Amniotic epithelial cell (primary cell): ENCODE measurements around the gene ANKRD53.
A peak's percentile ranks its signal among the peaks of the same experiment; 100 is the strongest.

Experiments used
- DNase-seq: peaks from one replicate; pipeline ENCODE4 v3.0.0-alpha.2; 2010; ENCODE audit warnings: low read depth

ANKRD53 gene

DNA sequence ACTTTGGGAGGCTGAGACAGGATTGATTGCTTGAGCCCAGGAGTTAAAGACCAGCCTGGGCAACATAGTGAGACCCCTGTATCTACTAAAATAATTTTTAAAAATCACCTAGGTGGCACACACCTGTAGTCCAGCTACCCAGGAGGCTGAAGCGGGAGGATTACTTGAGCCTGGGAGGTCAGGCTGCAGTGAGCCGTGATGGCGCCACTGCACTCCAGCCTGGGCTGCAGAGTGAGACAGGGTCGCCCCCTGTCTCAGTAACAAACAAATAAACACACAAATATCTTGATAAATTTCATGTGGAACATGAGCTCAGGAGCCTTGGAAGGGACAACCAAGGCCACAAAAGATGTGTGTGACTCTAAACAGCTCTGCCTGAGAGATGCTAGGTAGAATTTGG lies 11.7 kb upstream of the ANKRD53 start:
- DNase-seq = no peak

DNA sequence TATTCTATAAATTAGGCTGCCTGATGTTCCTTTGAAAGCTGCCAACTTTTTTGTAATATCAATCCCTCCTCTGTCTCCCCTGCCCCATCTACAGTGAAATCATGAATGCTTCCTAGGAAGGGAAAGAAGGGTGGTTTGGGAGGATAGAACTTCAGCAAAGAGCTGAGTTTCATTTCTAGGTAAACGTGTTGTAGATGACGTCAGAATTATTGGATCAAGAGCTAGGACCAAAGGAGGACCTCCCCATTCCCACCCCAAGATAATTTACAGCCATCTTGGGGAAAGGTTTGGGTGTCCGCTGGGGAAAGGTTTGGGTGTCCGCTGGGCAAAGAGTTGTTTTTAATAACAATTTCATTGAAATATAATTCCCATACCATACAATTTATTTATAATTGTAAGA lies 11.2 kb upstream of the ANKRD53 start:
- no peak for DNase-seq

GRCh38 chr2:70974592-70974991 lies 3.8 kb upstream of the ANKRD53 start:
- DNase-seq = no peak

GRCh38 chr2:70975237-70975636 lies 3.2 kb upstream of the ANKRD53 start:
- no peak for DNase-seq

DNA sequence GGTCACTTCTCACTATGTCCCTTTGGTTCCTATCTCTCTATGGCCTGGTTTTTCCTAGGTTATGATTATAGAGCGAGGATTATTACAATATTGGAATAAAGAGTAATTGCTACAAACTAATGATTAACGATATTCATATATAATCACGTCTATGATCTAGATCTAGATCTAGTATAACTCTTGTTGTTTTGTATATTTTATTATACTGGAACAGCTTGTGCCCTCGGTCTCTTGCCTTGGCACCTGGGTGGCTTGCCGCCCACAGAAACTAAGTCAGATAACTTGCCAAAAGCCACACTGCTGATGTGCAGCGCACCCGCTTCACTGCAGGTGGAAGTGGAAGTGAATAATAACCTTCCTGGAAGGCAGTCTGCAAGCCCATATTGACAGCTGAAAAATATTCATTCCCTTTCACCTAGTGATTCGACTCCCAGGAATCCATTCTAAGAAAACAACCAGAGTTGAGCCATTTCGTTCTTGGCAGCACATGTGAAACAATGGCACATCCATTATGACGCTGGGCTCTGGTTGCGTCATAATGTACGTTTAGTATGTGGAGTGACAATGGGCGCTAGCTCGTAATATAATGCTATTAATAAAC lies 725 bp upstream of the ANKRD53 start:
- peak; percentile 85 for DNase-seq

GRCh38 chr2:70979180-70979488 lies 704 bp downstream of the ANKRD53 start:
- no peak for DNase-seq

DNA sequence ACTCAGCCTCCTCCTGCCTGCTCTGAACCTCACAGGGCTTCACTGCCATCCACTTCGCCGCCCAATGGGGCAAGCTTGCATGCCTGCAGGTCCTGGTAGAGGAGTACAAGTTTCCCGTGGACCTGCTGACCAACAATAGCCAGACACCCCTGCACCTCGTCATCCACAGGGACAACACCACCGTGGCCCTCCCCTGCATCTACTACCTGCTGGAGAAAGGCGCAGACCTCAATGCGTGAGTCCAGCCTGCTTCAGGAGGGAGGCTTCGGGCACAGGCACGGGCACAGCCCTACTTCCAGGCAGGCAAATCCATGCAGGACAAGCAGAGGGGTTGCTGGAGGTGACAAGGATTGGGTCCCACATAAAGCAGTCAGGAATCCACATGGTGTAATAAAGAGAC lies 1.2 kb downstream of the ANKRD53 start:
- DNase-seq = no peak

- DNase-seq = no peak
These were observed 3.0 kb downstream of the ANKRD53 start for GRCh38 chr2:70981421-70981820.

- no peak for DNase-seq
These were observed 3.7 kb downstream of the ANKRD53 start for GRCh38 chr2:70981866-70982810.

DNA sequence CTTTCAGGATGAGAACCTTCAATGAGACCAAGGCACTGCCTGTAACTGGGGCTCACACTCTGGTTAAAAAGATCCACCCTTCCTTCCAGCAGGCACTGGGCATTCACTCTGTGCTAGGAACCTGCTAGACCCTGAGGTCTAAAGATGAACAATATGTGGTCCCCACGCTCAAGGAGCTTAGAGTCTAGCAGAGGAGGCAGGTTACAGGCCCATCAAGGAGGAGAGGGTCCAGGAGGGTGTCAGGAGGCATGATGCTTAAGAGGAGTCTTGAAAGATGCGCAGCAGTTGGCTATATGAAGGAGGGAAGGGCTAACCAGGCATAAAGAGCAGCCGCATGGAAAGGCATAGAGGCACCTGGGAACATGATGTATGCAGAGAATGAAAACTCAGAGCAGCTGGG lies 4.5 kb downstream of the ANKRD53 start:
- DNase-seq = no peak

DNA sequence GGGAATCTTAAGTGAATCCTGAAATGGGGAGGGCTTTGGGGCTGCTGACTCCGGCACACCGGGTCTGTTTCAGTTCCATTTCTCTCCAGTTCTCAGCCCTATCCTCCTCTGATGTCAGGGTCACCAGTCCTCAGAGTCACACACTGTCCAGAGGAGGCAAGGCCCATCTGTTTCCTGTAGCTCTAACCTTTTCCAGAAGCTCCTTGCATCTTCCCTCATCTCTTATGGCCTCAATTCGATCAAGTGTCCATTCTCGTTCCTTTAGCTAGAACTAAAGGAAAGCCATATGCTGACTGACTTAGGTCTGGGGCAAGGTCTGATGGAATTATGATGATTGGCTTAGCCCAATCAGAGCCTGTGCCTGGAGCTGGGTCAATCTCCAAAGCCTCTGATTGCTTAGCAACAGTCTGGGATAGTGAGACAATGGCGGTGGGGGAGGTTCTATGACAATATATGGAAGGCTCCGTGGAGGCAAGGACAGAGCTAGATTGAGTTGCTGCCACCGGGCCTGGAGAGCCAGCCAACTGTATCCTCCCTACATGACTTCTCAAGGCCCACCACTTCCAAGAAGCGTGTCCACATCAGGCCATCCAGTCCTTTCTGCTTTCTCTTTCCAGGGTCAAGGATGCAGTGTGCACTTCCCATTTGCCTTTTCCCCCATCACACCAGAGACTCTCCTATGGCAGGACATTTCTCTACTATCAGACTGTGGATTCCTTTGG lies 5.2 kb downstream of the ANKRD53 start:
- no peak for DNase-seq

DNA sequence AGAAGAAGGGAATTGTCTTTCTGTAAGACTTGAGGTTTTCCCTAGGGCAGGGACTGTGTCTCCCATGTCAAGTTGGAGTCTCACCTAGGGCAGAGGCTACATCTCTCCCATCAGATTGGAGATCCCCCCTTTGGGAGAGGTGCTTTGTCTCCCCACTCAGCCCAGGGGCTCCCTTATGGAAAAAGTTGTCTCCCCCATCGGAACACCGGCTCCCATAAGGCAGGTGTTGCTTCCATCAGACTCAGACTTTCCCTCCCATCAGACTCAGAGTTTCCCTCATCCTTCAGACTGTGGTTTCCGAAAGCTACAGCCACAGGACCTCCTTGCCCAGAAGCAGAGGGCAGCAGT lies 5.8 kb downstream of the ANKRD53 start:
- DNase-seq = no peak

DNA sequence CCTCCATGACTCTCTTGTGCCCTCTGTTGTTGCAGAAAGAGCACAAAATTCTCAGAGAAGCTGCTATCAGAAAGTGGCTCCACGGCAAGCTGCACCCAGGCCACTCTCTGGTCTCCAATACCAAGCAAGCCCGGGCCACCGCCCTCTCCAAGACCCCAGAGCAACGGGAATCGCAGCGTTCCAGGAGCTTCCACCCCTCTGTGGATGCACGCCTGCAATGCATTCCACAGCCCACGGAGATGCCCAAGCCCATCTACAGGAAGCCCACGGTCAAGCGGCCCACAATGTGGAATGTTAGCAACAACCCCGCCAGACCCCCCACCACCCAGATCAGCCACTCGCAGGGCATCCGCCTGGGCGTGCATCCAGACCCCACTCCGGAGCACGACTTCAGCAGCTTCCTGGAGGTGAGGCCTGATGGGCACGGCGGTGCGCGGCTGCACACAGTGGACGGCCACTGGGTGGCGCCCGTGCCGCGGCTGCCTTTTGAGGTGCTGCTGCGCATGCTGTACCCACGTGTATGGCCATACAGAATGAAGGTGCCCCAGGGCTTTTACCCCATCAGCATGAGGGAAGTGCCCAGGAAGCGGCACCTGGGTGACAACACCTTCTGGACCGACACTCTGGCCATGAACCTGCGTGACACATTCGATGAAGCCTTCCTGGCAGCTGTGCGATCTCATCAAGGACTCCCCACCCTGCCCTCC lies 6.3 kb downstream of the ANKRD53 start:
- peak; percentile 34 for DNase-seq

DNA sequence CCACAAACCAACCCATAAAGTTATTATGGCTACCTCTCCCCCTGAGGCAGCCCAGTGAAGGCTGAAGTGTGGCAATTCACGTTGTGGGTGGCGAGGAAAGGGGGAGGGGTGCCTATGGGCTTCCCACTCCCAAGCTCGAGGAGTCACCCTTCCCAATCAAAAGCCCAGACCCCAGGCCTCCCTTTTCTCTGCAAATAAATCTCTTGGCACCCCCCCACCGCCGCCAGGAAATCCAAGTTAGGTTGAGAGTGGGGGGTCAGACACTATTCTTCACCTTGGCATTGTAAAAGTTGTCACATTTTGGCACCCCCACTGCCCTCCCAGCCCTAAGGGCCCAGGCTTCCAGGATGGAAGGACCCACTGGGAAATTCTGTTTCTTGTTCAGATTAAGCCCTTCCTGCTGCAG lies 6.9 kb downstream of the ANKRD53 start:
- DNase-seq = no peak

DNA sequence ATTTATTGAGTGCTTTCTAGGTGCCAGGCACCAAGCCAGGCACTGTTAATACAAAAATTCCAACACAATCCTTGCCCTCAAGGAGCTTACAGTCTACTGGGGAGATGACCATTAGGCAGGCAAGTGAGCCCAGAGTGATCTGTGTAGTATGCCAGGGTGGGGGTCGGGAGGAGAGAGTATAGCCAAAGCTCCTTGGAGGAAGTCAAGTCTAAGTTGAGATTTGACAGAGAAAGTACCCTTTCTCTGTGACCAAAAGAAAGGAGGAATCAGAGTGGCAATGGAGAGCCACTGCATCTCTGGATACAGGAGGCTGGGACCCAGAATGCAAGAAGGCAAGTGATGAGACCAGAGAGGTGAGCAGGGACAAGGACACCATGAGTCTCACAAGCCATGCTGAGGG lies 7.5 kb downstream of the ANKRD53 start:
- DNase-seq = no peak

- DNase-seq = no peak
These were observed 8.2 kb downstream of the ANKRD53 start for GRCh38 chr2:70986499-70987189.

GRCh38 chr2:70987386-70987785 lies 9.0 kb downstream of the ANKRD53 start:
- DNase-seq = no peak

DNA sequence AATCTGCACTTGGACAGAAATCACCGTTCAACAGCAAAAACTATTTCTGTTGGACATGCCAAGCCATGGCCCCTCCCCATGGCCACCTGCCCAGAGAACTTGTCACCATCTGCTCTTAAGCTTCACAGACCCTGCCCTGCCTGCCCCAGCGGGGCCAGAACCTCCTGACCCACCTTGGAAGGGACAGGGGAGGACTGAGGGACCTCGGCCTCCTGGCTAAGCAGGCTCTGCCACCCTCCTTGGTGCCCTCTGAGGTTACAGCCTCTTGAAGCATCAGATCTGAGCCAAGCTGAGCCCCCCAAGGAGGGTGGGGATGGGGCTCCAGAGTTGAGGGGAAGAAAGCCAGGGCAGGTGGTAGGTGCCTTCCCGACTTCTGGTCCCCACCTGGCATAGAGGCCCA lies 9.7 kb downstream of the ANKRD53 start:
- no peak for DNase-seq

- DNase-seq = no peak
These were observed 10.6 kb downstream of the ANKRD53 start for GRCh38 chr2:70988726-70989648.

DNA sequence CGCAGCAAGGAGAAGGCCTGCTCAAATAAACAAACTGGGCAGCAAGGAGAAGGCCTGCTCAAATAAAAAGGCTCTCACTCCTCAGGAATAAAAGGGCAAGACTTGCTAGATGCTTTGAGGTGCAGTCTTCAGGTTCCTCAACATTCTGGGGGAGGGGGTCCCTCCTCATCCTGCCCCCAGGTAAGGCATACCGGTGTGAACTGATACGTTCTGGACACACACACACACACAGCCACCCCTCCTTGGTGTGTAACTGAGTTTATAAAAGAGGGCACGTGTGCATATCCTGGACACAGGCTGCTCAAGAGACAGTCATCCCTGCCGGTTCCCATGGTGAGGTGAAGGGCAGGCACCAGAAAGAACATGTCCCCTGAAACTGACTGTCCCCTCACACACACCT lies 11.8 kb downstream of the ANKRD53 start:
- no peak for DNase-seq

GRCh38 chr2:70991142-70991541 lies 12.7 kb downstream of the ANKRD53 start:
- DNase-seq = no peak
